C4-2B (cell line): ENCODE results near the gene ADM5.

Source experiments
- CTCF ChIP-seq: fragments of 450-650 bp; conservative IDR thresholded peaks from 2 replicates; pipeline ENCODE4 v1.5.1; 2017; ENCODE audit warnings: mild to moderate bottlenecking
- ZFX ChIP-seq: fragments of 450-650 bp; IDR thresholded peaks from 2 replicates; pipeline ENCODE4 v1.6.1; 2017

- TF ChIP-seq CTCF (no peak), ZFX (no peak)
Measured at GRCh38 chr19:49664171-49665035, 25.0 kb upstream of the ADM5 start.
